ENCODE data around the gene ENDOV.

The ENDOV gene

DNA sequence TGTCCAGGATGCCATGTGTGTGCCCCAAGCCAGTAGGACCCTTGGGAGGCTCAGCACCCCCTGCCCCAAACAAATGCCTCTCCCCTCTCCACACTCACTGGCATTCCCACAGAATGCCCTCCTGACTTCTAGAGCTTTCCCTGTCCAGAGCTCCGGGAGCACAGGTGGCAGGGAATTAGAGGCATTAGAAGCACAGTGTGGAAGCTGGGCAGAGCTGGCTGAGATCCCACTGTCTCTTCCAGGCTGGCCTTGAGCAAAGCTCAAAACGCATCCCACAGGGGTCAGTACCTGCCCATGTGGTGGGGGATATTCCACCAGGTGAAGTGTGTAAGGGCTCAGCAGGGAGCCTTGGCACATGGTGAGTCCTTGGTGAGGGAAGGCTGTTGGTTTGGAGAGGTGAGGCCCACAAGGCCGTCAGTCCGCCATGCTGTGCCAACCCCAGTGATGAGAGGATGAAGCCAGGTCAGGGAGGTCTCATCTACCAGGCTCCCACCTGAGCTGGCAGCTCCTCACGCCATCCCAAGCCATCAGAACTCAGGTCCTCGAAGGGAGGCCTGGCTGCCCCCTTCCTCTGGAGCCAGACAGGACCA is 18.1 kb downstream of the ENDOV start:
- no peak for DNase-seq

DNA sequence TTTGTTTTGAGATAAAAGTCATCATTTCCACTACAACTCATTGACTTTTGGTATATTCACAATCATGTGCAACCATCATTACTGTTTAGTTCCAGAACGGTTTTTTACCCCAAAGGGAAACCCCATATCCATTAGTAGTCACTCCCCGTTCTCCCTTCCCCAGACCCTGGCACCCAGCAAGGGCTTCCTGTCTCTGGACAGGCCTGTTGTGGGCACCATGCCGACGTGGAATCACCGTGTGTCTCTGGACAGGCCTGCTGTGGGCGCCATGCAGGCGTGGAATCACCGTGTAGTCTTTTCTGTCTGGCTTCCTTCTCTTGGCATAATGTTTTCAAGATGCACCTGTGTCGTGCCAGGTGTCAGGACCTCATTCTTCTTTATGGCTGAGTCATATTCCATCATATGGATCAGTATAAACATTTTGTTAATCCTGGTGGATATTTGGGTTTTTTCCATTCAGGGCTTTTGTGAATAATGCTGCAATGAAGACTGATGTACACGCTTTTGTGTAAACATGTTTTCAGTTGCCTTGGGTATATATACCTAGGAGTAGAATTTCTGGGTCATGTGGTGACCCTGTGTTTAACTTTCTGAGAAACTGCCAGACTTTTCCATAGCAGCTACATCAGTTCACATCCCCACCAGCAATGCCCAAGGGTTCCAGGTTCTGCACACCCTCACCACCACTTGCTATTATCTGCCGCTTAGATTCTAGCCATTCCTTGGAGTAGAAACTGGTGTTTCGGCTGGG is 19.1 kb downstream of the ENDOV start:
- no peak for DNase-seq

DNA sequence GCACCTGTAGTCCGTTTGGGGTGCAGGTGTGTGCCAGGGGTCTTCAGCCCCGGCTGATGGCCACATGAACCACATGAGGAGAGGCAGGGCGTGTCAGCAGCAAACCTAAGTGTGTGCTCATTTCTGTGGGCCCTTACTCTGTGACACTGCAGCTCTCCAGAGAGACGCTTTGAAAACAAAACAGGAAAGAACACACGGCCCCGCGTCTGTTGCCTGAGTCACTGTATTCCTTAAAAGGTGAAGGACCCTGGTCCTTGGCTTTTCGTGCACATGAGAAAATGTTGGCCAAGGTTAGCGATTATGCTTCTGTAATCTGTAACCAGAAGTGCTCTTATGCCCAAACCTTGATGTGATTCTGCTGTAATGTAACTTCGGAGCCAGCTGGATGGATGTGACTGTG is 22.6 kb downstream of the ENDOV start:
- DNase-seq, result no peak

DNA sequence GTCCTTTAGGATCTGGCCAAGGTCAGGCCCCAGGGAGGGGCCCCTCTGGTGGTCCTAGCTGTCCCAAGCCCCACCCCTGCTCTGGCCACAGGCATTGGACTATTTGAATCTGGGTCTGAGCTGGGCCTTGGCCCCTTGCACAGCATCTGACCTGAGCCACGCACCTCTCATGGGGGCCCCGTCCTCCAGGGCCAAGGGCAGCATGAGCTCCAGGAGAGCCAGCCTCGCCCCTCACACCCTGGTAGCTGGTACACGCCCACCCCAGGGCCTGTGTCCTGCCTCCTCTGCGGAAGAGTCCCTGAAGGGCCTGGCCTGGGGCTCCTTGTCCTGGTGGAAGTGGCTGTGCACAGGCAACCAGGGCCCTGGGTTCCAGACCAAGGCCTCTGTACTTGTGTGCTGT is 23.8 kb downstream of the ENDOV start:
- DNase-seq, result no peak

DNA sequence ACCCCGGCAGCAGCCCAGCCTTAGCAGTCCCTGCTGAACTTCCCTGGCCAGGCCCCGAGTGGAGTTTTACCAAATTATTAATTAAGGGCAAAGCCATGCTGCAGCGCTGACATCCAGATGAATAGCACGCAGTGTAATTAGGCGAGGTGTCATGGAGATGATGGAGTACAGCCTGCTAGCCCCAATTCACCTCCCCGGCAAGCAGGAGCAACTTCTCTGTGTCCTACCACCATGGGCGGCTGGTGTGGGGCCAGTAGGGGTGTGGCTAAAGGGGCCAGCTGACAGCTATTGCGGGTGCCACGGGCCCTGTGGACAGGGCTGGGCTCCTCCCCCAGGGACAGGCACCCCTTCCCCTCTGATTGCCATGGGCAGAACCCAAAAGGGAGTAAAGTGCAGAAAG is 24.5 kb downstream of the ENDOV start:
- DNase-seq, result no peak

DNA sequence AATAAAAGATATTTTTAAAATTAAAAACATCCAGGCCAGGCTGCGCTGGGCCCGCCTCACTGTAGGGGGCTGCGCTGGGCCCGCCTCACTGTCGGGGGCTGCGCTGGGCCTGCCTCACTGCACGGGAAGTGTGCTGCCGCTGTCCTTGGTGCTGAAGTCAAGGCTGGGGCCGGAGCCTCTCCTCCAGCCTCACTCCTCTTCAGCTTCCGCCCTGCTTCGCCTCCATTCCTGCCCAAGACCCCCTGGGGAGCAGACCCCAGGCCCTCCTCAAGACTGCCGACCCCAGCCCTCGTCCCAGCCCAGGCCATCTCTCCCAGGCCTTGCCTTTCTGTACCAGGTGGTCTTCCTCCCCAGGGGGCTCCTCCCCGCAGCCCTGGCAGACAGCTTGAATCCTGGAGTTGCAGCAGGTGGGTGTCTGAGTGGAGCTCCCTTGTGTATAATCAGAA is 26.2 kb downstream of the ENDOV start:
- no peak for DNase-seq

DNA sequence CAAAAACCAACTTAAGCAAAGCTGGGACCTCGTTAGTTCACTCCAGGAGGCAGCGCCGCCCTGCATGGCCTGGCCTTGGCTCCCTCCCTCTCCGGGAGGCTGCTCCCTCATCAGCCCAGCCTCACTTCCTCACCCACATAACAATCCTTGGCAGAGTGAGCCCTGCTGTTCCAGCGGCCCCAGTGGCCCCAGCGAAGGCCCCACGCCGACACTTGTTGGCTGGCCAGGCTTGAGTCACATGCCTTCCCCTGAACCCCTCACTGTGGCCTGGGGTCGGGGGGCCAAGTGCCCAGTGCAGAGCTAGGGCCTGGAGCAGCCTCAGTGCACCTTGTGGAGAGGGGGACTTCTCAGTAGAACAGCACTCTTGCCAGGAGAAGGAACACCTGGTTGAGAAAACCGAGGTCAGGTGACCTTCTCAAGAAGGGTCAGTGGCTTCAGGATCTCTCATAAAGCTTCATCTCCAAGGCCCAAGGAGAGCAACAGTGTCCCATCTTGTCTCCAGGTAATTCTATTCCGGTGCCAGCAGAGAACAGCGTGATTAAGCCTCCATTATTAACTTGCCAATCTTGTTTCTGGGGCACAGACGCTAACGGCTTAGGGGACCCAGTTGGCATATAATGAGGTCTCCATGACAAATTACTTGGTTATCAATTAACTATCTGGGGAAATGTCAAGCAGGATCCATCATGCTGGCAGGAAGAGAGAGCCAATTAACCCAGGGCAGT is 26.8 kb downstream of the ENDOV start:
- DNase-seq, result no peak

DNA sequence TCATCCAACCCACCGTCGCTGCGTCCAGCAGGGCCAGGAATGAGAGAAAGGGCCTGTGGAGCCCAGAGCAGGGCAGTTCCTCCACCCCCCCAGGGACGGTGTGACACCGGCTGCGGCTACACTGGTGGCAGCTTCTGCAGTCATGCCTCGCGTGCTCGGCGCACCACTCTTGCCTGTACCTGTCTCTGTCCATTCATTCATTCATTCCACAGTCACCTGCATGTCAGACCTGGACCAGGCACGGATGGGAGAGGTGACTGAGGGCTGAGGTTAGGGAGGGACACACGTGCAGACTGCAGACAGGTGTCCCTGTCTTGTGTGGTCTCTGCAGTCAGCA is 27.3 kb downstream of the ENDOV start:
- DNase-seq, result no peak

DNA sequence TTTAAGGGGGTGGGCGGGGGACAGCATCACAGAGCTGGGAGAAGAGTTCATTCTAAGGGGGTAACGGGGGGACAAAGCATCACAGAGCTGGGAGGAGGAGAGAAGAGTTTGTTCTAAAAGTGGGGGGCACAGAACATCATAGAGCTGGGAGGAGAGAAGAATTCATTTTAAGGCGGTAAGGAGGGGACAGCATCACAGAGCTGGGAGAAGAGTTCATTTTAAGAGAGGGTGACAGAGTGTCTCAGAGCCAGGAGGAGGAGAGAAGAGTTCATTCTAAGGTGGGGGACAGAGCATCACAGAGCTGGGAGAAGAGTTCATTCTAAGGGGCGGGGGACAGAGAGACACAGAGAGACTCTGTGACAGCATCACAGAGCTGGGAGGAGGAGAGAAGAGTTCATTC is 27.8 kb downstream of the ENDOV start:
- DNase-seq, result no peak

DNA sequence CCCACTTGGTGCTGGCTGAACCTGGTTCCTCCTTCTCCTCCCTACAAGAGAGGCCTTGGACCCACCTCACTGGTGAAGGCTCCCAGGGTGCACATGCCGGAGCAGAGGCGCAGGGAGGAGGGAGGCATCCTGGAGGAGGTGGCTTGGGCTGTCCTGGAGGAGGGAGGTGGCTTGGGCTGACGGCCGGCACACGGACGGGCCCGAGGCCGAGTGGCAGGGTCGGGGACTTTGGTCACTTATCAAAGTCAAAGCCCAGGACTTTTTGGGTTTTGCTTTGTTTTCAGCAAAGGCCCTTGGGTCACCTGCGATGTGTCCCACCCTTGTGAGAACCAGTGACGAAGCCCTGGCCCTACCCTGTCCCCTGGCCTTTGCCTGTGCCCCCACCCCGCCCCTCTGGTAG is 28.5 kb downstream of the ENDOV start:
- no peak for DNase-seq

DNA sequence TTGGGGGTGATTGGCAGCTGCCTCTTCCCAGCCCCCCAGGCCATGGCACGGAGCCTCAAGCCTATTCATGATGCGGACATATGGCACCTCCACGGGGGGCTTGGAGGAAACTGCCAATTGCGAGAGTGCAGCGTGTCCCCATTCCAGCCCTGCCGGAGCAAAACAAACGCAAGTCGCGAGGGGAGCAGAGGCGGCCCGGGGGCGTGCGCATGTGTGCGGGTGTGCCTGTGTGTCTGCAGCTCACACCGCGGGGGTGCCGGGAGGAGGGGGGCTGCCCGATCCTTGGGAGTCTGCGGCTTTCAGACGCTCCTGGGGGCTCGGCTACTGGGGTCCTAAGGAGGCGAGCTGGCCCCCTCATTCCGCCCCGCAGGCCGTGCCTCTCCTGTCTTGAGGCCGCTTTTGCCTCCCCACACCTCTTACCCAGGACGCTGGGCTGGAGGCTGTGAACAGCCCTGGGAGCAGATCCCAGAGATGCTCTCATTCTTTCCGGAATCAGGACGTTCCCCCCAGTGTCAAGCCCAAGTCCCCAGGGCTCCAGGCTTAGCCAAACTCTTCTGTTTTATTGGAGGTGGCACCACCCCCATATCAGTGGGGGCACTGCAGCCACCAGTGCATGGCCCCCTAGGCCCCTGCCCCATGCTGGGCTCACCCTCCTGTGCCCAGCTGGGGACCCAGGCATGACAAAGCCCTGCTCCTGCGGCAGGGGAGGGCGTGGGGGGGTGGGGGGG is 29.1 kb downstream of the ENDOV start:
- no peak for DNase-seq

DNA sequence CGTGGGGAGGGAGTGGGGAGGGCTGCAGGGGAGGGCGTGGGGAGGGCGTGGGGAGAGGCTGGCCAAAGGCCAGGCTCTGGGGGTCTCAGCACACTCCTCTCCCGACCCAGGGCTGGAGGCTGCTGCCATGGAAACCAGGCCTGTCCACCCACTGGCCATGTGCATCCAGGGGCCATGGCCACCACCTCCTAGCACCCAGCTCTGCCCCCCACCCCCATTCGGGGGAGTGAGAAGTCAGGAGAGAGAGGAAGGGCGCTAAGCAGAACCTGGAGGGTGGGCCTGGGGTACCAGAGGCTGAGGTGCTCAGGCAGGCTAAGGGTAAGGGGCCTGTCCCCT is 29.6 kb downstream of the ENDOV start:
- DNase-seq, result no peak

DNA sequence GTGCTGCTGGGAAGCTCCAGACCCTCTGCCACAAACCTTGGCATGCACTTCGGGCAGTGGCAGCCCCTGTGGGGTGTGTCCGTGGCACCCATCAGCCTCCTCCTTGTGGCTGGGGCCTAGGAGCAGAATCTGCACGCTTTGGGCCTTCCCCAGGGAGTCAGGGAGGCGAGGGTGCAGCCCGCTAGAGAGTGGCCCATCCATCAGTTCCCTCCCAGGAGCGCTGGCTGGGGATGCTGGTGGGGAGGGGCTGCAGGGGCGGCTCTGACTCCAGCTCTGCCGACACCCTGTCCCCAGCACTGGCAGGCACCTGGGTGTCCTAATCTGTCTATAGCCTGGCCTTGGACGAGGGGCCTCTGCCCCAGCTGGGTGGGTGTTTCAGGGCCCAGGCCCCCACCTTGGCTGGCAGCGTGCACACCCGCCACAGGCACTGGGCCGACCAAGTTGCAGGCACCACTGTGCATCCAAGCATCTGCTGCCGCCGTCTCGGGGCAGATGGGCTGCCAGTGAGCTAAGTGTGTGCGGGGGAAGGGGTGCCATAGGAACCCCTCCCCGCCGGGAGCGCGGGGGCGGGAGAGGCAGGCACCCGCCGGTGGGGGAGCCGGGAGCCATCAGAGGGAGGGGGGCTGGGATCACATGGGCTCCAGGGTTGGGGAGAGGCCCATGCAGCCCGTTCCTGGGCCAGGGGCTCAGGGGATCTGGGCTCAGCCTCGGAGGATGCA is 30.2 kb downstream of the ENDOV start:
- DNase-seq, result no peak

DNA sequence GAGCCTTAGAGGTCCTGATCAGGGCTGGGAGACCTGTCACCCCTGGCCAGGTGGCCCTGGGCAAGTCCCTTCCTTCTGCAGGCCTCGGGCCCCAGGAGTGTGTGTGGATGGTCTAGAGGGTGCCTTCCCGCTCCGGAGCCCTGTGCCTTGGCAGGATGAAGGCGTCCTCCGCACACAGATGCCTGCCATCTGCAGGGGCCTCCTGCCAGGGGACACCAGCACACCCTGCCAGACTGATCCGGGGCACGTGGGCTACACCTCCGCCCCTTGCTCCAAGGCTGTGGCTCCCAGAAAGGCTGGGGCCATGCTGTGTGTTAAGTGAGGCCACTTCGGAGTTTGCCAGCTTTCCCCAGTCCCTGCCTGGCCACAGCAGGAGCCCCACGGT is 30.8 kb downstream of the ENDOV start:
- no peak for DNase-seq

DNA sequence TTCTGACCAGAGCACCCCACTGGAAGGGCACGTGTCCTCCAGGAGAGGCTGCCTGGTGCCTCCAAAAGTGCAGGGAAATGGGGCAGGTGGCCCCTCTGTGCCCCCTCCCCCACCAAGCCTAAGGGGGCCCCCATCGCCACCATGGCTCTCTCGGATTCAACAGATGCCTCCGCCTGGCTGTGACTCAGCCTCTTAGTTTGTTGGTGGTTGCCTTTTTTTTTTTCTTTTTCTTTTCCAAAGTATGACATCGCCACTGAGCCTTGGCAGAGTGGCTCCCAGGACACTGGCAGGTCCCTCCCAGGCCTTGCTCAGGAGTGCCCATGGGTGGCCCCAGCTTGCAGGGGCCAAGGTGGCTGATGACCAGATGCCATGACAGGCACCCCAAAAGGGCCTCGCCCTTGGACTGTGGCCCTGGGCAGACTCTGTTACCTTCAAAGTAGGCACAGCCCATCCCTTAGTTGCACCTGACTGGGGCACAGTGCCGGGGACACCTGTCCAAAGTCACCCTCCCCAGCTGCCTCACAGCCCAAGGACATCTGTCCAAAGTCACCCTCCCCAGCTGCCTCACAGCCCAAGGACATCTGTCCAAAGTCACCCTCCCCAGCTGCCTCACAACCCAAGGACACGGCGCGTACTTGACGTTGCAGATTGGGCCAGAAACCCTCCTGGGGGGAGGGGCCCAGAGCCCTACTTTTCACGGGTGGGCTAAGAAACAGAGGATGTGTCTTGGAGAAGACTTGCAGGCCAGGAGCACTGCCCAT is 31.9 kb downstream of the ENDOV start:
- DNase-seq, result no peak

DNA sequence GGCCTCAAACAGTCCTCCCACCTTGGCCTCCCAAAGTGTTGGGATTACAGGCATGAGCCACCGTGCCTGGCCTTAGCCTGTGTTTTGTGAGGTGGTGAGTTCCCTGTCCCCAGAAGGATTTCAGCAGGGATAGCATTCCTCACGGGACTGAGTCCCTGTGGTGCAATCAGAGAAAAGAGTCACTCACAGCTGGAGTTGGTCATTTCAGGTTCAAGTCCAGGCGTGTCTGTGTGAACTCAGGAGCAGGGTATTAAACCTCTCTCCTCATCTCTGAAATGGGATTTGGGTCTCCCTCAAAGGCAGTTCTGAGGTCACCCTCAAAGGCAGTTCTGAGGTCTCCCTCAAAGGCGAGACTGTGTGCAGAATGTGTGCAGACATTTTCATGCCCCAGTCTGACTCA is 32.8 kb downstream of the ENDOV start:
- no peak for DNase-seq

DNA sequence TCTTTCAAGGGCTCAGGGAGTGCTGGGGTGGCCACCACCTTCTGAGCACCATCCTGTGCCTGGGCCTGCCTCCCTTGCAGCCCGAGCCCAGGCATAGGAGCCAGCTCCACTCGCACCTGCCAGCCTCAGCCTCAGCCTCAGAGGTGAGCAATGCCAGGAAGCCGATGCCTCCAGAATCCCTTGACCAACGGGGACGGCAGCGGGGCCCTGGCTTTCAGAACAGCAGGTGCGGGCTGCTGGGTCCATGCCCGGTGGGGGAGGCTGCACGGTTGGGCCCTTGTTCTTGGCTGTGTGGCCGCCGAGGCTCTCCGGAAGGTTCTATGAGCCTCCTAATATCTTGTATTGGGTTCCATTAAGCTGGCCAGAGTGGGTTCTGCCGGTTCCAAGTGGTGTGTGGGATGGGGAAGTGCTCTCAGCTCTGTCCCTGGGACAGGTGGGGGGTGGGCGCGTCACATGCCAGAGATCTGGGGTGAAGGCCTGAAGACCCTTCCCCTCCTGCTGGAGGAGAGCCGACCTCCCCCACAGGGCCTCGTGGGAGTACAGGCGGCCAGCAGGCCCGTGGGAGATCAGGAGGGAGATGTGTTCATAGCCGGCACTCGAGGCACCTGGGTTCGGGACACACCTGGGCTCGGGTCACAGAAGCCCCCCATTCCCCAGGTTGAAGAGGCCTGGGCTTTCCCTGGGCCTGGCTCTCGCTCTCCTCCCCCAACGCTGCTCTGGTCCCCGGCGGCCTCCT is 34.4 kb downstream of the ENDOV start:
- no peak for DNase-seq

DNA sequence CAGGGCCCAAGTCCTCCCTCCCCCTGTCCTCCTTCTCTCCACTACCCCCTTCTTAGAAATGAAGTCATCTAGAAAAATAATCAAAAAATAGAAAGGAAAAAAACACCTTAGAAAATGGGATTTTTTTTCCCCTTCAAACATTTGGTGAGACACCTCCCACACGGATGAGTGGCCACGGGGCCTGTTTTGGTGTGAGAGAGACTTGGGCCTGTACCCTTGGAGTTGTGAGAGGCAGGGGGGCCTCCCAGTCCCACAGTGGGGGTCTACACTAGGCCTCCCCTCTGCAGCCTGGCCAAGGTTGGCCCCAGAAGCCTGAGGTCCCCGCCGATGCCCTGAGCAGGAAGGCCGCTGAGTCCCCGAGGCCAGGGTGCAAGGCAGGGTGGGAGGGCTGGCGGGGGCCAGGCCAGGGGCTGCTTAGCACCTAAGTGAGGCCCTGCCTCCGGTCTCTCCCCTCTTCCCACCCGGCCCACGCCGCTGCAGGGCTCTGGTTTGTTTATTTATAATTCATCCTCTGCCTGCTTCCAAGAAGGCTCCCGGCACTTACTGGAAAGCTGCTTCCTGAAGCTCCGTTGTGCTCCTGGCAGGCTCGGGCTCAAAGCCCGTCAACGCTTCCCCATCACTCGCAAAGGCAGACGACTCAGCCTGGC is 35.1 kb downstream of the ENDOV start:
- DNase-seq, result no peak

DNA sequence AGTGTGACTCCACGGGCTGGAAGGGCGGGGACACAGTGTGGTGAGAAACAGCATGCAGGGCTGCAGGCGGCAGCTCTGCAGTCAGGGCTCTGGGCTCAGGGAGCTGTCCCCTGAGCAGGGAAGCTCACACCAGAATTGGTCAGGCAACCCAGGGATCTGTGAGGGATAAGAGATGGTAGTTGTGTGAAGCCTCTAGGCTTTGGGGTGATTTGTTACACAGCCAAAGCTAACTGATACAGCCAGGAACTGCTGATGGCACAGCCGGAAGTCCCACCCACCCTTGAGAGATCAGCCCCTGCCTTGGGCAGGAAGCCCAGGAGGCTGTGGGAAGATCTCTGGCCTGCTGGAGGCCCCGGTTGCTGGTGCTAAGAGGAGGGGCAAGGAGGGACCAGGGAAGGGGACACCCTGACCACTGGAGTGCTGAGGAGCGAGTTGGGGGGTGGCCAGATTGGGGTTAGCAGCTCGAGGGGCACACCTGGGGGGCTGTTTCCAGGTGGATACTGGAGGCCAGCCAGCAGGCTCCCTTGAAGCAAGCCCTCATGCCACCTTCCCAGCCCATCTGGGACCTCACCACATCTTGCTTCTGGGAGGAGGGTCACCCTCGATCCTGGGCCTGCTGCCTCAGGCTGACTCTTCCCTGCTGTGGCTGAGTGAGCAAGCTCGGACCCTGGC is 36.3 kb downstream of the ENDOV start:
- DNase-seq, result no peak

DNA sequence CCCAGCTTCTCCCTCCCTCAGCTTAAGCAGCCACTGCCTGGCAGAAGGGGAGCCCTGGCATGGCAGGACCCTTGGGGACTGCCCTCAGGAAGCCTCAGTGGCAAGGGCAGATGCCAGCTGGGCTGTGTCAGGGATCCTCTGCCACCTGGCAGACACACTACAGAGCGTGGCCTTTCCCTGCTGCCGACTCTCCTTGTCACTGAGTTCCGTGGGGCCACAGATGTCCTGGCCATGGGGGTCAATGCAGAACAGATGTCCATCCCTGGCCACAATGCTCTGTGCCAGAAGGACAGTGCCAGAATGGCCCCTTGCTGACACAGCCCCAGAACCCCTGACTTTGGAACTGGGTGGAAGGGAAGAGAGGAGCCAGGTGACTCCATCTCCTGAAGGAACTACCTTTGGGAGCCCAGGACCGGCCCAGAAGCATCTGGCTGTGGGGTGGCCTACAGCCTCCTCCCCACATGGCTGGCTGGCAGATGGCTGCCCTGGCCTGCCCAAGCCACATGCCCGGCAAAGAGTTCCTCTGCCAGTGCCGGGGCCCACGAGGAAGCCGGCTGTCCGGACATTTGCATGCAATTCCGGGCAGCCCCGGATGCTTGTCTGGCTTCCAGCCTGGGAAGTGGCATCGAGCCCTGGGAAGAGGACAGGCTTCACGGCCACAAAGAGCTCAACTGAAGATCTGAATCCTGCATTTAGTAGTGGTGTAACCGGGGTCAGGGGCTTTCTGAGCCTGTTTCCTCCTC is 37.4 kb downstream of the ENDOV start:
- DNase-seq, result no peak

Data from NCI-H187 (cell line).